Erythroblast (primary cell): Measurements from ENCODE around the gene SLC35F1.

Source experiments
- GATA1 ChIP-seq: IDR thresholded peaks from 2 replicates; pipeline ENCODE4 v1.6.1; 2011; ENCODE audit warnings: low read depth, mild to moderate bottlenecking, control low read depth, low read length, moderate library complexity
- POLR2A ChIP-seq: IDR thresholded peaks from 2 replicates; pipeline ENCODE4 v1.6.1; 2011; ENCODE audit warnings: mild to moderate bottlenecking, low read length

DNA sequence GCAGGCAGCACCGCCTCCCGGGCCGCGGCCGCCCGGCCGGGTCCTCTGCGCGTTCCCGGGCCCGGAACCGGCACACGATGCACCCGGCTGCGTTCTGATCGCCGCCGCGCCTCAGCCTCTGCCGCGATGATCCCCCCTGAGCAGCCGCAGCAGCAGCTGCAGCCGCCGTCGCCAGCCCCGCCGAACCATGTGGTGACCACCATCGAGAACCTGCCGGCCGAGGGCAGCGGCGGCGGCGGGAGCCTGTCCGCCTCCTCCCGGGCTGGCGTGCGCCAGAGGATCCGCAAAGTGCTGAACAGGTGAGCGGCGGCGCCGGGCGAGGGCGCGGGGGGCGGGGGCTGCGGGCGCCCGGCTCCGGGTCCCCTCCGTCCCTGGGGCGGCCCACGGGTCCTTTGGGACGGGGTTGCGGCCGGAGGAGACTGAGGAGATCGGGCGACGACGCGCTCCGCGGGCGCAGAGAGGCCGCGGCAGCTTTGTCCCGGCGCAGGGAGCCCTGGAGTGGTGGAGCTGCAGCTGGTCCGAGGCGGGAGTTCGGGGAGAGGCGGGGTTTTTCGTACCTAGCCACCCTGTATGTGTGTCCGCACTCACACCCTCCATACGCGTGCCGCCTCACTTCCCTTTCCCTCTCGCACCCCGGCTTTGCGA lies 659 bp downstream of the SLC35F1 start:
- TF ChIP-seq POLR2A, result no peak
- TF ChIP-seq GATA1, result no peak
